Measurements from ENCODE around the gene SACM1L.

DNA sequence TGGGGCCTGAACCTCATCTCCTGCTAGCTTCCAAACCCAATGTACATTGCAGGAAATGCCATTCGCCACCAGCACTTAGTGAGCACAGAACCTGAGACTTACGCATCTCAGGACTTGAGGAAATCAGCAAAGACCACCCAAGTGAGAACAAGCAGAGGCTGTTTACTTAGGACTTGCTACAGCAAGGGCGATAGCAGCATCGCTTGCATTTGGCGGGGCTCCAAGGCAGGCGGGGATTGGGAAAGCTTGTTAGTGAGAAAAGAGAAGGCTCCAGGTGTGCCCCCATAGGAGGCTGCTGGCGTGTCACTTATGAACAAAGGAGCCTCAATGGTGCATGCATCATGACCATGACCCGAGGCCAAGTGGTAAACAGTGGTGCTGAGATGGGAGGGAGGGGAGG, 87.4 kb downstream of the SACM1L start:
- no peak for TF ChIP-seq ESRRG (CRISPR knock-in tag; IDR thresholded peaks at IDR 0.05)
- TF ChIP-seq PATZ1 (CRISPR knock-in tag; IDR thresholded peaks at IDR 0.05; ENCODE audit: borderline replicate concordance): no peak
- no peak for TF ChIP-seq ZNF70 (CRISPR knock-in tag; IDR thresholded peaks at IDR 0.05)
- no peak for TF ChIP-seq RARB (CRISPR knock-in tag; IDR thresholded peaks at IDR 0.05)
- no peak for TF ChIP-seq CREB5 (CRISPR knock-in tag; IDR thresholded peaks at IDR 0.05; ENCODE audit: low read depth)
- no peak for TF ChIP-seq ZC3H10 (CRISPR knock-in tag; IDR thresholded peaks at IDR 0.05)
- no peak for TF ChIP-seq CSRNP3 (CRISPR knock-in tag; IDR thresholded peaks at IDR 0.05)
- TF ChIP-seq POU6F1 (CRISPR knock-in tag; IDR thresholded peaks at IDR 0.05; ENCODE audit: borderline replicate concordance, low read depth): no peak
- TF ChIP-seq TCF4 (CRISPR knock-in tag; IDR thresholded peaks at IDR 0.05; ENCODE audit: borderline replicate concordance): no peak
- no peak for TF ChIP-seq ARNTL (CRISPR knock-in tag; IDR thresholded peaks at IDR 0.05; ENCODE audit: borderline replicate concordance, low read depth)
- TF ChIP-seq ZNF8 (CRISPR knock-in tag; IDR thresholded peaks at IDR 0.05): no peak
- TF ChIP-seq TSHZ2 (CRISPR knock-in tag; IDR thresholded peaks at IDR 0.05): no peak
- no peak for TF ChIP-seq ZFP3 (CRISPR knock-in tag; IDR thresholded peaks at IDR 0.05)
